GM12878 (cell line): ENCODE measurements around the gene HOXB1. TPM values are rescaled to one million over a fixed set of nuclear protein-coding genes. Genes with fewer than 3 reads are reported as not detected.

Experiments
- CEBPB ChIP-seq, 2 experiments: fragments of 150-350 bp in 1 of 2; IDR thresholded peaks; 2 replicates each; pipeline ENCODE4 v1.6.1; 2012 to 2014; ENCODE audit warnings: low read depth in 2 of 2, low read length in 2 of 2, borderline replicate concordance in 1 of 2, inconsistent platforms in 1 of 2
- CTCF ChIP-seq, 3 experiments: IDR thresholded peaks in 2 of 3; conservative IDR thresholded peaks in 1 of 3; 2 replicates each; pipeline ENCODE4 v1.5.1; 2011; ENCODE audit warnings: low read depth in 3 of 3, low read length in 3 of 3, mild to moderate bottlenecking in 3 of 3, control low read depth in 2 of 3, moderate library complexity in 2 of 3, inconsistent platforms in 1 of 3, mixed read lengths in 1 of 3; ENCODE audit not compliant: control insufficient read depth in 2 of 3, insufficient read depth in 1 of 3; ENCODE audit errors: extremely low read depth in 1 of 3
- E2F8 ChIP-seq: fragments of 450-650 bp; IDR thresholded peaks from 2 replicates; pipeline ENCODE4 v1.6.1; 2018; ENCODE audit warnings: mild to moderate bottlenecking, low read depth, moderate library complexity; ENCODE audit not compliant: partially characterized antibody
- EZH2 ChIP-seq: IDR thresholded peaks from 2 replicates; pipeline ENCODE4 v1.6.1; 2012; ENCODE audit warnings: low read depth, mild to moderate bottlenecking, control low read depth, inconsistent platforms, low read length, borderline replicate concordance; ENCODE audit not compliant: control insufficient read depth
- LARP7 ChIP-seq: fragments of 450-650 bp; IDR thresholded peaks from 2 replicates; pipeline ENCODE4 v1.6.1; 2017; ENCODE audit warnings: mild to moderate bottlenecking
- MTA2 ChIP-seq: fragments of 450-650 bp; IDR thresholded peaks from 2 replicates; pipeline ENCODE4 v1.6.1; 2016; ENCODE audit warnings: low read depth, mild to moderate bottlenecking, moderate library complexity
- MYC ChIP-seq: IDR thresholded peaks from 2 replicates; pipeline ENCODE4 v1.6.1; 2011; ENCODE audit warnings: mild to moderate bottlenecking, low read length, moderate library complexity, inconsistent platforms; ENCODE audit not compliant: insufficient read depth, insufficient replicate concordance, insufficient read length, severe bottlenecking
- PML ChIP-seq: IDR thresholded peaks from 2 replicates; pipeline ENCODE4 v1.6.1; 2012; ENCODE audit warnings: low read length, inconsistent platforms
- RB1 ChIP-seq: fragments of 450-650 bp; formaldehyde crosslinking; IDR thresholded peaks from 2 replicates; pipeline ENCODE4 v1.6.1; 2017; ENCODE audit warnings: mild to moderate bottlenecking, borderline replicate concordance
- SKIL ChIP-seq: fragments of 450-650 bp; IDR thresholded peaks from 2 replicates; pipeline ENCODE4 v1.6.1; 2017; ENCODE audit warnings: mild to moderate bottlenecking, low read depth, inconsistent platforms; ENCODE audit not compliant: poor library complexity, severe bottlenecking
- TCF12 ChIP-seq: IDR thresholded peaks from 2 replicates; pipeline ENCODE4 v1.6.1; 2011; ENCODE audit warnings: low read depth, mild to moderate bottlenecking, low read length
- TCF7 ChIP-seq: IDR thresholded peaks from 2 replicates; pipeline ENCODE4 v1.6.1; 2014; ENCODE audit warnings: antibody characterized with exemption, borderline replicate concordance
- YBX1 ChIP-seq: fragments of 450-650 bp; IDR thresholded peaks from 2 replicates; pipeline ENCODE4 v1.6.1; 2016; ENCODE audit warnings: antibody characterized with exemption
- ZBTB4 ChIP-seq: fragments of 450-650 bp; formaldehyde crosslinking; IDR thresholded peaks from 2 replicates; pipeline ENCODE4 v1.4.0; 2022; ENCODE audit warnings: mild to moderate bottlenecking, moderate library complexity
- polyA plus RNA-seq, 11 experiments: library from polyadenylated mRNA; depleted of rRNA in 4 of 11; unstranded in 6 of 11; stranded (reverse) in 5 of 11; fragments of >200 nt; fragmentation: Nextera tagmentation in 4 of 11; fragmentation: Illumina TruSeq in 1 of 11; extraction: Ambion mirVana in 4 of 11; extraction: Trizol in 1 of 11; gene quantifications; 1 replicate in 1 of 11; 2 replicates in 10 of 11; pipeline versions ENCODE4 v1.2.1 to v1.2.3, GENCODE V29; 2011 to 2016; ENCODE audit warnings: inconsistent platforms in 2 of 11, missing spikeins in 2 of 11, low read depth in 1 of 11
- total RNA-seq, 4 experiments: library from RNA; depleted of rRNA in 3 of 4; stranded (reverse); fragments of >200 nt in 3 of 4; fragmentation: Illumina TruSeq in 1 of 4; extraction: Trizol in 1 of 4; gene quantifications; 2 replicates each; pipeline versions ENCODE4 v1.2.1 to v1.2.3, GENCODE V29; 2013 to 2021

The HOXB1 gene
- total and polyA plus RNA-seq, 10 of the 15 experiments (the other 5 are each of a cell fraction or from before 2014, with no cell fraction given), result not detected

GRCh38 chr17:48577946-48578615 is 47.3 kb upstream of the HOXB1 start, which contains the start of gene HOXB4 (continued):
- TF ChIP-seq EZH2, result no peak
- TF ChIP-seq MYC, result no peak
- no peak for TF ChIP-seq MTA2
- TF ChIP-seq E2F8, result no peak
- no peak for TF ChIP-seq TCF7
- TF ChIP-seq YBX1, result no peak
- TF ChIP-seq SKIL, result no peak
- TF ChIP-seq PML, result no peak
- TF ChIP-seq TCF12, result no peak
- no peak for TF ChIP-seq LARP7
- TF ChIP-seq RB1, result no peak
- TF ChIP-seq ZBTB4 (CRISPR knock-in tag), result no peak
- no peak for TF ChIP-seq CTCF (IDR thresholded peaks at IDR 0.05 in 2 of 3, conservative IDR thresholded peaks at IDR 0.05 in 1 of 3; ENCODE audit: control insufficient read depth in 2 of 3, extremely low read depth in 1 of 3, insufficient read depth in 1 of 3, low read depth in 3 of 3, low read length in 3 of 3)
- TF ChIP-seq CEBPB (IDR thresholded peaks at IDR 0.05; ENCODE audit: borderline replicate concordance in 1 of 2, low read depth in 2 of 2, low read length in 2 of 2), result no peak
